Frontal cortex (tissue), 4 donors: ENCODE measurements around the gene TMED8. TPM values are rescaled to one million over a fixed set of nuclear protein-coding genes. Genes with fewer than 3 reads are reported as not detected.

Source experiments
- DNase-seq, 2 donors: peaks; one replicate each; pipeline ENCODE4 v3.0.0; 2012; ENCODE audit warnings: low spot score in 2 of 2
- FAIRE-seq: peaks from 2 replicates; lab custom pipeline; 2012; peaks lifted over from hg19 to GRCh38; lab: Jason Lieb, UNC
- total RNA-seq: library from RNA; depleted of rRNA; stranded (reverse); fragments of >200 nt; gene quantifications from one replicate; pipeline ENCODE4 v1.2.3, GENCODE V29; 2014
- donor health status: control.
- donor health status: control.
- donor health status: control.

TMED8 gene
- total RNA-seq, 1 donor from 2014 or later = 25.3 TPM

GRCh38 chr14:77305696-77306095 is 71.2 kb downstream of the TMED8 start:
- DNase-seq (no peak), FAIRE-seq (no peak)

GRCh38 chr14:77303417-77304156 is 73.3 kb downstream of the TMED8 start:
- no peak for DNase-seq
- FAIRE-seq = no peak

- FAIRE-seq = no peak
- no peak for DNase-seq
Measured at GRCh38 chr14:77302926-77303325, 74.0 kb downstream of the TMED8 start.

- FAIRE-seq (no peak), DNase-seq (peak; percentile 42 to 54)
Measured at GRCh38 chr14:77301103-77301502, 75.8 kb downstream of the TMED8 start.

GRCh38 chr14:77299771-77300170 is 77.1 kb downstream of the TMED8 start:
- FAIRE-seq (no peak), DNase-seq (no peak)

GRCh38 chr14:77296906-77297305 is 80.0 kb downstream of the TMED8 start:
- FAIRE-seq (no peak), DNase-seq (no peak)

GRCh38 chr14:77296155-77296554 is 80.7 kb downstream of the TMED8 start:
- DNase-seq = no peak
- no peak for FAIRE-seq

- FAIRE-seq = no peak
- no peak for DNase-seq
Measured at GRCh38 chr14:77290705-77291104, 86.2 kb downstream of the TMED8 start.

GRCh38 chr14:77286576-77286975 is 90.3 kb downstream of the TMED8 start:
- no peak for DNase-seq
- FAIRE-seq = no peak

Other genes with a start within 250 kb of the TMED8 start
- gene ZDHHC22, start 235.3 kb downstream of the TMED8 start, total RNA-seq = 5.7 TPM
- 8.6 TPM for gene TMEM63C, start 195.3 kb downstream of the TMED8 start, total RNA-seq
- gene NGB, start 105.9 kb downstream of the TMED8 start, total RNA-seq = 4.9 TPM
- 14.3 TPM for gene POMT2, start 56.2 kb downstream of the TMED8 start, total RNA-seq
- gene GSTZ1, start 56.1 kb downstream of the TMED8 start, total RNA-seq = 3.3 TPM
- gene SAMD15, start 285 bp upstream of the TMED8 start, total RNA-seq = 12.6 TPM
- 1.2 TPM for gene NOXRED1, start 46.4 kb upstream of the TMED8 start, total RNA-seq
- 35.5 TPM for gene VIPAS39, start 80.5 kb upstream of the TMED8 start, total RNA-seq
- 107 TPM for gene AHSA1, start 81.0 kb upstream of the TMED8 start, total RNA-seq
- gene ISM2, start 121.7 kb upstream of the TMED8 start, total RNA-seq = 1.2 TPM
- 23.2 TPM for gene SPTLC2, start 239.5 kb upstream of the TMED8 start, total RNA-seq